GM18502 (cell line): ENCODE data around the gene VPREB1.
"Not testable (repeated sequence)": the region's sequence is repeated elsewhere in the genome, so short reads cannot be mapped to it uniquely, and the experiment has no call there.

Experiments
- ATAC-seq: cut with Tn5 transposase; IDR thresholded peaks from one replicate; pipeline ENCODE4 v1.9.1; 2021; ENCODE audit warnings: mild to moderate bottlenecking; ENCODE audit not compliant: unreplicated experiment, poor library complexity

VPREB1 gene

GRCh38 chr22:22291129-22291806 lies 46.7 kb downstream of the VPREB1 start:
- ATAC-seq, result not testable (repeated sequence)

GRCh38 chr22:22292656-22293055 lies 48.1 kb downstream of the VPREB1 start:
- ATAC-seq, result not testable (repeated sequence)

GRCh38 chr22:22293436-22293835 lies 48.9 kb downstream of the VPREB1 start:
- ATAC-seq, result not testable (repeated sequence)

- not testable (repeated sequence) for ATAC-seq
These were observed 50.1 kb downstream of the VPREB1 start for GRCh38 chr22:22294641-22295040.
